ENCODE results near the gene TMEM186.
"Not testable (repeated sequence)": the region's sequence is repeated elsewhere in the genome, so short reads cannot be mapped to it uniquely, and the experiment has no call there.

Gene TMEM186

GRCh38 chr16:8812162-8812843 lies 14.9 kb upstream of the TMEM186 start:
- DNase-seq (ENCODE audit: low spot score), result no peak

- DNase-seq (ENCODE audit: low spot score), result no peak
These were observed 11.3 kb upstream of the TMEM186 start for GRCh38 chr16:8808613-8809353.

- no peak for DNase-seq (ENCODE audit: low spot score)
These were observed 10.6 kb upstream of the TMEM186 start for GRCh38 chr16:8808009-8808408.

GRCh38 chr16:8807189-8807588 lies 9.8 kb upstream of the TMEM186 start:
- DNase-seq (ENCODE audit: low spot score), result no peak

- DNase-seq (ENCODE audit: low spot score), result no peak
These were observed 9.0 kb upstream of the TMEM186 start for GRCh38 chr16:8806272-8806983.

GRCh38 chr16:8804313-8804712 lies 6.9 kb upstream of the TMEM186 start:
- DNase-seq (ENCODE audit: low spot score), result peak; percentile 36

GRCh38 chr16:8803733-8804132 lies 6.3 kb upstream of the TMEM186 start:
- DNase-seq (ENCODE audit: low spot score), result not testable (repeated sequence)

- DNase-seq (ENCODE audit: low spot score), result no peak
These were observed 4.3 kb upstream of the TMEM186 start for GRCh38 chr16:8801701-8802100.

GRCh38 chr16:8798535-8799157 lies 1.2 kb upstream of the TMEM186 start:
- no peak for DNase-seq (ENCODE audit: low spot score)

GRCh38 chr16:8798174-8798527 lies 712 bp upstream of the TMEM186 start:
- DNase-seq (ENCODE audit: low spot score), result peak; percentile 78

GRCh38 chr16:8796469-8797363 lies 723 bp downstream of the TMEM186 start:
- no peak for DNase-seq (ENCODE audit: low spot score)

- no peak for DNase-seq (ENCODE audit: low spot score)
These were observed 1.6 kb downstream of the TMEM186 start for GRCh38 chr16:8795818-8796217.

GRCh38 chr16:8795091-8795490 lies 2.3 kb downstream of the TMEM186 start:
- DNase-seq (ENCODE audit: low spot score), result no peak

GRCh38 chr16:8788578-8789172 lies 8.8 kb downstream of the TMEM186 start:
- no peak for DNase-seq (ENCODE audit: low spot score)

GRCh38 chr16:8786316-8786715 lies 11.1 kb downstream of the TMEM186 start:
- not testable (repeated sequence) for DNase-seq (ENCODE audit: low spot score)

- no peak for DNase-seq (ENCODE audit: low spot score)
These were observed 12.0 kb downstream of the TMEM186 start for GRCh38 chr16:8785408-8785807.

- DNase-seq (ENCODE audit: low spot score), result no peak
These were observed 14.8 kb downstream of the TMEM186 start for GRCh38 chr16:8782673-8783072.

GRCh38 chr16:8781797-8782196 lies 15.6 kb downstream of the TMEM186 start:
- DNase-seq (ENCODE audit: low spot score), result no peak

GRCh38 chr16:8777217-8777616 lies 20.2 kb downstream of the TMEM186 start:
- DNase-seq (ENCODE audit: low spot score), result no peak

- DNase-seq (ENCODE audit: low spot score), result no peak
These were observed 21.3 kb downstream of the TMEM186 start for GRCh38 chr16:8776129-8776584.

- no peak for DNase-seq (ENCODE audit: low spot score)
These were observed 22.1 kb downstream of the TMEM186 start for GRCh38 chr16:8775359-8775758.
